NCI-H82 treated with DMSO at 0.1 percent for 48 hours (cell line): ENCODE data around the gene CLDN9.

Experiments
- DNase-seq: peaks from one replicate; lab custom pipeline; 2025; ENCODE audit not compliant: unreplicated experiment; lab: John Stamatoyannopoulos, UW

Gene CLDN9, protein sequence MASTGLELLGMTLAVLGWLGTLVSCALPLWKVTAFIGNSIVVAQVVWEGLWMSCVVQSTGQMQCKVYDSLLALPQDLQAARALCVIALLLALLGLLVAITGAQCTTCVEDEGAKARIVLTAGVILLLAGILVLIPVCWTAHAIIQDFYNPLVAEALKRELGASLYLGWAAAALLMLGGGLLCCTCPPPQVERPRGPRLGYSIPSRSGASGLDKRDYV

DNA sequence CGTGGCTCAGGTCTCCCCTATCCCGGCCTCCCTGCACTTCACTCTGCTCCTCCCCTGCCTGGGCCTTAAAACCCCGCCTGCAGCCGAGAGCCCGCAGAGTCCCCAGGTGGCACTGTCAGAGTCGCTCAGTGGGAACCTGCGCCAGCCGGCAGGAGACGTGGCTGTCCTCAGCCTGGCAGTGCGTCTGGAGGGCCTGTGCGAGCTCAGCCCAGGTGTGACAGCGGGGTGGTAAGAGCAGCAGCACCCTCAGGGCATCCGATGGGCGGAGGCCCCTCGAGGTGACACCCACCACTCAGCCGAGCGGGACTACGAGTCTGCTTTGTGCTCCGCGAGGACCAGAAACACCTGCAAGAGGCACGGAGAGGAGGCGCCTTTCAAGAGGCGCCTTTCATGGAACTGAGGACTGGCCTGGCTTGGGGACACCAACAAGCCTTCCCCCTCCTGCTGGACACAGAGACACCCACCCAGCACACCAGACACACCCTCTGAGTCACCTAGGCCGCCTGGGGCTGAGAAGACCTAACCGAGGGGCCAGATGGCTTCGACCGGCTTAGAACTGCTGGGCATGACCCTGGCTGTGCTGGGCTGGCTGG lies at the start of gene CLDN9:
TSS of gene CLDN9 (plus strand) at position 96 of the 593 bp plus-strand sequence. CDS start at position 536, 440 bp downstream.
- no peak for DNase-seq

GRCh38 chr16:2963074-2963722 lies 49.5 kb upstream of the CLDN9 start:
- DNase-seq = no peak

DNA sequence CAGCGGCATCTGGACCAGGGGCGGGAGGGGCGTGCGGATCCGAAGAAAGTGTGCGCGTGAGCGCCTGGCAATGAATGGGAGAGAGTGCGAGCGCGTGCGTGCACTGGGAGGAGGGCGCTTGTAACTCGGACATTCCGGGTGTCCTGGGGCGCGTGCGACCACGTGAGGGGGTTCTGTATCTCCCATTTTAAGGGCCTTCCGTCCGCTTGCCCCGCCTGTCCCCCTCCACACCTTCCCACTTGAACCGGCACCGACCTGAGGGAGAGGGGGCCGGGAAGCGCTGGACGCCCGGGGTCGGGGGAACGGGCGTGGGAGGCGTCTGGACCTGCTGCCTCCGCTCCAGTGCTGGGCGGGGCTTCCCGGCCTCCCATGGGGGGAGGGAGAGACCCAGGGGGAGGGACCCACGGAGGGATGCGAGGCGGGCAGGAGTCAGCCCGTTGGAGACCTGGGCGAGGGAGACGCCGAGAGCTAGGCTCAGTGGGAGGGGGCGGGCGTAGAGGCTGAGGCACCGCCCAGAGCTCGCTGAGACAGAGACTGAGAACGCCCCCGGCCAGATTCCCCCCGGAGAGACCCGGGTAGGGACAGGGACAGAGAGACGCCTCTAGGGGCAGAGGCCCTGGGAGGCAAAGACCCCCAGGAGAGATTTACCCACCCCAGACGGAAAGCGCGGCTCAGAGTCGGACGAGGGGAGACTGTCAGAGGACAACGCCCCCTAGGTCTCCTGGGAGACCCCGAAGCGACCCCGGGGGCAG lies 48.8 kb upstream of the CLDN9 start, which contains the start of gene KREMEN2:
TSS of gene KREMEN2 (plus strand) at position 553 of the 752 bp plus-strand sequence. CDS start 246 bp downstream, outside the sequence.
- peak; percentile 86 for DNase-seq

DNA sequence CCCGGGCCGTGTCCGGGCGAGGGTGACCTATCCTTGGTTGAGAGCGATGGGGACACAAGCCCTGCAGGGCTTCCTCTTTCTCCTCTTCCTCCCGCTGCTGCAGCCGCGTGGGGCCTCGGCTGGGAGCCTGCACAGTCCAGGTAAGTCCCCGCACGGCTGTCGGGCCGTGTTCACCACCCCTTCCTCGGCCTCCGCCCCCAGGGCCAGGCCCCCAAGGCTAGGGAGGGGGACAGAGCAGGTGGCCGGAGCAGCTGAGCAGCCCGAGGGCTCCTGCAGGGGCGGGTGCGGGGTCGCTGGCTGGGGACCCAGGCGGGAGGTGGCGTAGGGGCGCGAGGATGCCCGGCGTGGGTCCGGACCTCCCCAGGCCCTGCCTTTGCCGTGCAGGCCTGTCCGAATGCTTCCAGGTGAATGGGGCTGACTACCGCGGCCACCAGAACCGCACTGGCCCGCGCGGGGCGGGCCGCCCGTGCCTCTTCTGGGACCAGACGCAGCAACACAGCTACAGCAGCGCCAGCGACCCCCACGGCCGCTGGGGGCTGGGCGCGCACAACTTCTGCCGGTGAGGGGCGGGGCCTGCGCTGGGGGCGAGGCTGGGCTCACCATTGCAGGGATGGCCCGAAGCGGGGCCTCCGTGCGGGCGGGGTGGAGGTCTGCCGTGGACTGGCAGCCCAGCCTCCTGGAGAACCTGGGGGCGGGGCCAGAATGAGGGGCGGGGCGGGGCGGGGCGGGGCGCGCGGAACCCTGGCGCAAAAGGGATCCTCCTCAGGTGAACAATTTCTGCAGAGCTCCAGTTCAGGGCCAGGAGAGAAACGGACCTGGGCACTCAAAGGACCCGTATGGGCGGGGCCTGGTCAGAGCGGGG lies 48.0 kb upstream of the CLDN9 start:
- peak; percentile 90 for DNase-seq

GRCh38 chr16:2966043-2966807 lies 46.5 kb upstream of the CLDN9 start:
- no peak for DNase-seq

- no peak for DNase-seq
Observed at GRCh38 chr16:2966808-2967191, 45.9 kb upstream of the CLDN9 start.

- no peak for DNase-seq
Observed at GRCh38 chr16:2967211-2967631, 45.5 kb upstream of the CLDN9 start.

DNA sequence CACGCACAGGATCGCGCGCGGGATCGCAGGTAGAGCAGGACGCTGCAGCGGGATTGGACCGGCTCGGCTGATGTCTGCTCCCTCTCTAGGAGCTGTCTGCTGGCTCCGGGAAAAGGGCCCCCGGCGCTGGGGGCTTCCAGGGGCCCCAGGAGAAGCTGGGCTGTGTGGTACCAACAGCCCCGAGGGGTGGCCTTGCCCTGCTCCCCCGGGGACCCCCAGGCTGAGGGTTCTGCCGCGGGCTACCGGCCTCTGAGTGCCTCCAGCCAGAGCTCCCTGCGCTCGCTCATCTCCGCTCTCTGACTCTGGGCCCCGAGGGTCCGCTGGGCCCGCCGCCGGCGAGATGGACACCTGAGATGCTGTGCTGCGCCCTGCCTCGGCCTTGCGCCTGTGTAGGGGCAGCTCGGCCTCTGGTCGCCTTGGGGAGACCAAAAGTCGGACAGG lies 45.0 kb upstream of the CLDN9 start:
- DNase-seq = no peak

DNA sequence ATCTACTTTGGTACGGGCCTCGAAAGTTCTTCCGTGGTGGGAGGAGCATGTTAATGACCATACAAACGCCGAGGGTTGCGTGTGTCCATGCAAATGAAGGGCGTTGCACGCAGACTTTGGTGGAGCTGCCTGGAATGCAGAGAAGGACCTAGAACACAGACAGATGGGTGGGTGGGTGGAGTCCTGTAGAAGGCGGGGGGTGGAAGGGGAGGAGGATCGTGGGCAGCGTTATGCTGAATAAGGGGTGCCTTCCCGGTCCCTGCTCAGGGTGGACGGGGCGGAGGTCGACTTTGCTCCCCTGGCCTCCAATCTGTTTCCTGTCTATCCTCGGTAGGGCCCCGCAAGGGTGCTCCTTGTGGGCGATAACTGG lies 44.4 kb upstream of the CLDN9 start:
- DNase-seq = peak; percentile 59

DNA sequence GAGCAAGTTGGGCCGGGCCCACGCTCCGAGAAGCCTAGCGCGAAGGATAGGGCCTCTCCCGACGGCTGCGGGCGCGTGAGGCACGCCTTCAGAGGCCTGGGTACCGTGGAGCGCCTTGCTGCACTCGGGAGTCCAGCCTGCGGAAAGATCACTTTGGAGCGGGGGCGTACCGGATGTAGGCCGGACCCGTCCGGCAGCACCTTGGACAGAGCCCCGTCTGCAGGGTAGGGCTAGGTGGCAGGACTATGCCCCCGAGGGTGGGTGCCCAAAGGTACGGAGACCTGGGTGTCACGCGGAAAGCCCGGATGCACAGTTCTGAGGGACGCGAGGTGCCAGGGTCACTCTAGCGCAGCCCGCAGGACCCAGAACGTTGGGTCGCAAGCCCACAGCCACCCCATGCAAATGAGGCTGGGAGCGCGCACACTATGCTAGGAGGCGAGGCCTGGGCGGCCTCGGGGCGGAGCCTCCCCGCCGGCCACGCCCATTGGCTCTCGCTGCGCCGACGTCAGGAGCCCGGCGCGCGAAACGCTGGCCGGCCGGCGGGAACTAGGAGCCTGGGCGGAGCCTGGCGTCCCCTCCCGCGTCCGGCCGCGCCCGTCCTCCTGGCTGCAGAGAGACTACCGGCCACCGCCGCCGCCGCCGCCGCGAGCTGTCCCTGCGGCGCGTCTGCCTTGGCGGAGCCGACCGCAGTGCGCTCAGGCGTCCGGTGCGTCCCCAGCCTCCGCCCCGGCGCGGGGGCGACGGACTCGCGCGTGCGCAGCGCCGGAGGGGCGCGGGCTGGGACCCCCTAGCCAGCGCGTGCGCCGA lies 43.8 kb upstream of the CLDN9 start, which contains the start of gene PAQR4:
TSS of gene PAQR4 (plus strand) at position 611 of the 807 bp plus-strand sequence. CDS start 327 bp downstream, outside the sequence.
- peak; percentile 79 for DNase-seq

DNA sequence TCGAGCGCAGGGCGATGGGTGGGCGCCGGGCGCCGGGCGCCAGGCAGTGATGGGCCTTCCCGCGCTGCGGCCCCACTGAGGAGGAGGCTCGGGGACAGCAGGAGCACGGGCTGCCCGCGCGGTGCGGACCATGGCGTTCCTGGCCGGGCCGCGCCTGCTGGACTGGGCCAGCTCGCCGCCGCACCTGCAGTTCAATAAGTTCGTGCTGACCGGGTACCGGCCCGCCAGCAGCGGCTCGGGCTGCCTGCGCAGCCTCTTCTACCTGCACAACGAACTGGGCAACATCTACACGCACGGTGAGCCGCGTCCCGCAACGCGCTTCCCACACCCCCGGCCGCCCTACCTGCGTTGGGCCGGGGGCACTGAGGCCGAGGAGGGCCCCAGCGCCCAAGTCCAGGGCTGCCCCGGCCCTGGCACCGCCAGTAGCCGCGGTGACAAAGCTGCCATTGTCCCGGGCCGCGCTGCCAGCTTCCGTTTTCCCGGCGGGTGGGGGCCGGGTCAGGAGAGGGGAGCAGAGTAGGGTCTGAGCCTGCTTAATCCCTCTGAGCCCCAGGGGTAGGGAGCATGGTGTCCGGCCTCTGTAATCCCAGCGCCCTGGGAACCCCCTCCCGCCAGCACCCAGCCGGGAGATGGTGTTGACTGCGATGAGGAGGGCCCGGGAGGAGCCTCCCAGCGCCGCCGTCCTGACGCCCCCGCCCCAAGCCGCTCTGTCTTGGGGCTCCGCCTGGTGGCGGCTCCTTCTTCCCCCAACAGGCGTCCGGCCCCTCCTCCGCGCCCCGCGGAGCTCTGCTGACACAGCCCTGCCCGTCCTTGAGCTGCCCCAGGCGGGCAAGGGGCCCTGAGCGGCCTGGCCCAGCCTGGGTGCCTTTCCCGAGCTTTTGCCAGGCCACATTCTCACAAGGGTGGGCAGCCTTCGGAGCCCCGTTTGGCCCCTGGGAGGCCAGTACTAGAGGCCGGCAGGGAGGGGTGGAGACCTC lies 42.9 kb upstream of the CLDN9 start:
- DNase-seq = peak; percentile 46

DNA sequence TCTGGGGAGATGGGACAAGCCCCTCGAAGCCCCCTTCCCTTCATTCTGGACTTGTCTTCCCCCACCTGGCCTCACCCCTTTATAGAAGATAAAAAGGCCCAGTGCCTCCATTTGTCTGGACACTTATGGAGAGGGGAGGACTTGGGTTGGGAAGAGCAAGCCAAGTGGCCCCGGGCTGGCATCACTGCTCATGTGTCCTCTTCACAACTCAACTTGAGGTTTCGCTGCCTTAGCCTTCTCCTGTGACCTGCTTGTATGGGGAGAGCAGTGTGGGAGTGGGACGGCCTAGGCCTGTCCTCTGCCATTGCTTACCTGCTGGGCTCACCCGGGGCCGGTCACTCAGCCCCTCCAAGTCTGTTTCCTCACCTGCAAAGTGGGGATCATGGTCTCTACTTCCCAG lies 42.2 kb upstream of the CLDN9 start:
- DNase-seq = no peak

DNA sequence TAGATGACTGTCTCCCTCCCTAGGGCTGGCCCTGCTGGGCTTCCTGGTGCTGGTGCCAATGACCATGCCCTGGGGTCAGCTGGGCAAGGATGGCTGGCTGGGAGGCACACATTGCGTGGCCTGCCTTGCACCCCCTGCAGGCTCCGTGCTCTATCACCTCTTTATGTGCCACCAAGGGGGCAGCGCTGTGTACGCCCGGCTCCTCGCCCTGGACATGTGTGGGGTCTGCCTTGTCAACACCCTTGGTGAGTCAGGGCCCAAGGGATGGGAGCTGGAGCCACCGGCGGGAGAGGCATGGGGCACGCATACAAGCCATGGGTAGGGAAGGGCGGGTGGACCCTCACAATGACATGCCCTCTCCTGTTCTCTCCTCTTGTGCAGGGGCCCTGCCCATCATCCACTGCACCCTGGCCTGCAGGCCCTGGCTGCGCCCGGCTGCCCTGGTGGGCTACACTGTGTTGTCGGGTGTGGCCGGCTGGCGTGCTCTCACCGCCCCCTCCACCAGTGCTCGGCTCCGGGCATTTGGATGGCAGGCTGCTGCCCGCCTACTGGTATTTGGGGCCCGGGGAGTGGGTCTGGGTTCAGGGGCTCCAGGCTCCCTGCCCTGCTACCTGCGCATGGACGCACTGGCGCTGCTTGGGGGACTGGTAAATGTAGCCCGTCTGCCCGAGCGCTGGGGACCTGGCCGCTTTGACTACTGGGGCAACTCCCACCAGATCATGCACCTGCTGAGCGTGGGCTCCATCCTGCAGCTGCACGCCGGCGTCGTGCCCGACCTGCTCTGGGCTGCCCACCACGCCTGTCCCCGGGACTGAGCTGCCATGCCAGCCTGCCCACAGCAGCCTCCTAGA lies 41.4 kb upstream of the CLDN9 start:
- no peak for DNase-seq

DNA sequence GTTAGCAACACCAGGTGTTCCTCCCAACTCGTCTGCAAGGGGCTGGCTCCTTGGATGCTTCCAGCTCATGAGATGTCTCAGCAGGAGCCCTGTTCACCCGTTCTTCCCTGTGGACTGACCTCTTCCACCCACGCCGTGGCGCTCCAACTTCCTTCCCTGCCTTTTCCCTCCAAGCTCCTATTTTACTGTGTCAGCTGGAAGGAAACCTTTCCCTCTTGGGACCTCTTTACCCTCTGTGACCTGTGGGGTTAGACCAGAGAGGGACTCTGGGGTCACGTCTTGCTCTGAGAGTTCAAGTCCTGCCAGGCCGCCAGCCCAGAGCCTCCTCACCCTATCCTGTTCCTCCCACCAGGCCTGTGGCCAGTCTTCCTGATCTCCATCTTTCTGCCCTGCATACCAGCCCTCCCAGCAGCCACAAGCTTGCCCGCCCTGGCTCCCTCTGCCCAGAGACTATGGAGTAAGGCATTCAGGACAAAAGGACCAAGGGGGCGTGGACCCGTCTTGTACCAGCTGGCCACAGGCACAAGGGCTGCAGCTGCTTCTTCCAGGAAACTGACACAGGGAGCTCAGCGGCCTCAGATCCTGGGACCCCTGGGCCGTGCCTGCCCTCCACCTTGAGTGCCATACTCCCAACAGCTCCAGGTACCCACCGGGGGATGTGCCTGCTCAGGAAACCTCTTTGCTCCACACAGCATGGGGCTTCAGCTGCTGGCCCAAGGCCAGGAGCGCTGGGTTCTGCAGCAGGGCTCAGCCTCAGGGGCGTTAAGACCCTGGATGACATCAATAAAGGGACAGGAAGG lies 40.5 kb upstream of the CLDN9 start:
- no peak for DNase-seq

- no peak for DNase-seq
Observed at GRCh38 chr16:2973093-2973492, 39.6 kb upstream of the CLDN9 start.
